H54 (cell line): ENCODE data around the gene ADAMTSL3.
A peak's percentile ranks its signal among the peaks of the same experiment; 100 is the strongest.
"Not testable (repeated sequence)": the region's sequence is repeated elsewhere in the genome, so short reads cannot be mapped to it uniquely, and the experiment has no call there.

ENCODE experiments used
- DNase-seq: peaks from one replicate; pipeline ENCODE4 v3.0.0; 2011; ENCODE audit warnings: low spot score, mixed read lengths; ENCODE audit not compliant: insufficient read length
- FAIRE-seq: peaks from 3 replicates; lab custom pipeline; 2011; peaks lifted over from hg19 to GRCh38; lab: Jason Lieb, UNC
- POLR2A ChIP-seq: IDR thresholded peaks from 2 replicates; pipeline ENCODE4 v1.6.1; 2011; ENCODE audit warnings: low read depth, mild to moderate bottlenecking, low read length

Gene ADAMTSL3

DNA sequence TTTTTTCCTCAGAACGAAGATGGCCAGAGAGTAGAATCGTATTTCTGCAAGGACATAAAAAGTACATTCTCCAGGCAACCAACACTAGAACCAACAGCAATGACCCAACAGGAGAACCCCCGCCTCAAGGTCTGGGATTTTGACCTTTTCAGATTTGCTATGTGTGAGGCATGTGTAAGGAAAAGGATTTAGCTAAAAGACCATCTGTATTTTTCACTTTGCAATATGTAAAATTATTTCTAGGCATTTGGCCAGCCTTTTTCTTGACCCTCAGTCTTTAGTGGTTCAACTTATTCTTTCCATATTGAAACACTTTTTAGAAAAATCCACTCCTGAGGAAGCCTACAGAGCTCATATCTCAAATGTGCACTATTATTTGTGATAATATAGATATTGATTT, 362.4 kb downstream of the ADAMTSL3 start:
- no peak for DNase-seq
- no peak for FAIRE-seq
- no peak for TF ChIP-seq POLR2A

DNA sequence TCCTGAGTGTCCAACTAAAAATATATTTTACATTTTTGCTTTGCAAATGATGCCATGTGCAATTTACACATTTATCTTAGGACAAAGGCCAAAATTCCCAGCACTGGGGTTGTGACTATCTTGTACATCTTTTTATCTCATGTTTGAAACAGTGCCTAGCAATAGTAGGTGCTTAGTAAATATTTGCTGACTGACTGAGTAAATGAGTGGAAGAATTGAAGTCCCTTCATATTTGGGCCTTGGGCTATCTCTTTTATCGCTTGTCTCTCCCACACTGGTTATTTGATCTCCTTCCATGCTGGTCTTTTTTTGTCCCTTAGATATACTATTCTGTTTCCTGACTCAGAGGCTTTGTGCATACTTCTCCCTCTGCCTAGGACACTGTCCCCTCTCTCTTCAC, 368.6 kb downstream of the ADAMTSL3 start:
- DNase-seq = no peak
- TF ChIP-seq POLR2A = no peak
- FAIRE-seq = no peak

DNA sequence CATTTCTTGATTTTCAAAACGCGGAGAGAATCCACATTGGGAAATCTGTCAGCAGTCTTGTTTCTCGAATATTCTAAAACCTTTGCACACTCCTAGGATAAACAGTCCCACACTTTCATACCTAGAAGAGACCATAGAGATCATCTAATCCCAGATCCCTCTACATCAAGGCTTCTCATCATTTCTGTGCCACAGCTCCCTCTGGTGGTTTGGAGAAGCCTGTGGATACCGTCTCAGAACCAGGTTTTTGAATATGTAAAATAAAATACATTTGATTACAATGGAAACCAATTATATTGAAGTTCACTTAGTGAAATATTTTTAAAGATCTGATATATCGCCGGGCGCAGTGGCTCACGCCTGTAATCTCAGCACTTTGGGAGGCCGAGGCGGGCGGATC, 369.7 kb downstream of the ADAMTSL3 start:
- FAIRE-seq (no peak), DNase-seq (peak; percentile 7)
- TF ChIP-seq POLR2A = no peak

- FAIRE-seq (no peak), DNase-seq (no peak)
- no peak for TF ChIP-seq POLR2A
These were observed 380.1 kb downstream of the ADAMTSL3 start for GRCh38 chr15:84033793-84034553.

- peak; percentile 3 for DNase-seq
These were observed 380.9 kb downstream of the ADAMTSL3 start for GRCh38 chr15:84034578-84035398.

GRCh38 chr15:84035399-84035766, 381.5 kb downstream of the ADAMTSL3 start:
- no peak for TF ChIP-seq POLR2A
- FAIRE-seq (no peak), DNase-seq (peak; percentile 4)

More at GRCh38 chr15:84034578-84035398, 380.9 kb downstream of the ADAMTSL3 start:
- TF ChIP-seq POLR2A = no peak
- no peak for FAIRE-seq

GRCh38 chr15:84037301-84037700, 383.4 kb downstream of the ADAMTSL3 start:
- TF ChIP-seq POLR2A = no peak
- DNase-seq = no peak
- no peak for FAIRE-seq

DNA sequence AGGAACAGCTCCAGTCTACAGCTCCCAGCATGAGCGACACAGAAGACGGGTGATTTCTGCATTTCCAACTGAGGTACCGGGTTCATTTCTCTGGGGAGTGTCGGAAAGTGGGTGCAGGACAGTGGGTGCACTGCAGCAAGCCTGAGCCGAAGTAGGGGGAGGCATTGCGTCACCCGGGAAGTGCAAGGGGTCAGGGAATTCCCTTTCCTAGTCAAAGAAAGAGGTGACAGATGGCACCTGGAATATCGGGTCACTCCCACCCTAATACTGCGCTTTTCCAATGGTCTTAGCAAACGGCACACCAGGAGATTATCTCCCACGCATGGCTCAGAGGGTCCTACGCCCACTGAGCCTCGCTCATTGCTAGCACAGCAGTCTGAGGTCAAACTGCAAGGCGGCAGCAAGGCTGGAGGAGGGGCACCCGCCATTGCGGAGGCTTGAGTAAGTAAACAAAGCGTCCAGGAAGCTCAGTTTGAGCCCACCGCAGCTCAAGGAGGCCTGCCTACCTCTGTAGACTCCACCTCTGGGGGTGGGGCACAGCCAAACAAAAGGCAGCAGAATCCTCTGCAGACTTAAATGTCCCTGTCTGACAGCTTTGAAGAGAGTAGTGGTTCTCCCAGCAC, 388.6 kb downstream of the ADAMTSL3 start:
- DNase-seq, FAIRE-seq: not testable (repeated sequence)

DNA sequence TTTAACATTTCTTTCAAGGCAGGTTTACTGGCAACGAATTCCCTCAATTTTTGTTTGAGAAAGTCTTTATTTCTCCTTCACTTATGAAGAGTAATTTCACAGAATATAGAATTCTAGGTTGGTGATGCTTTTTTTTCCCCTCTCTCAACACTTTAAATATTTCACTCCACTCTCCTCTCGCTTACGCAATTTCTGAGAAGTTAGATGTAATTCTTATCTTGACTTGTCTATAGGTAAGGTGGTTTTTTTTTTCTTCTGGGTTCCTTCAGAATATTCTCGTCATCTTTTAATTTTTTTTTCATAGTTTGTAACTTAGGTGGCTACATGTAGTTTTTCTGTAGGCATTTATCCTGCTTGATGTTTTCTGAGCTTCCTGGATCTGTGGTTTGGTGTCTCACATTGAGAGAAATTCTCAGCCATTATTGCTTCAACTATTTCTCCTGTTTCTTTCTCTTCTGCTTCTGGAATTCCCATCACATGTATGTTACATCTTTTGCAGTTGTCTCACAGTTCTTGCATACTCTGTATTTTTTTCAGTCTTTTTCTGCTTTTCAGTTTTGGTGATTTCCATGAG, 392.2 kb downstream of the ADAMTSL3 start:
- TF ChIP-seq POLR2A = no peak
- DNase-seq (no peak), FAIRE-seq (no peak)

DNA sequence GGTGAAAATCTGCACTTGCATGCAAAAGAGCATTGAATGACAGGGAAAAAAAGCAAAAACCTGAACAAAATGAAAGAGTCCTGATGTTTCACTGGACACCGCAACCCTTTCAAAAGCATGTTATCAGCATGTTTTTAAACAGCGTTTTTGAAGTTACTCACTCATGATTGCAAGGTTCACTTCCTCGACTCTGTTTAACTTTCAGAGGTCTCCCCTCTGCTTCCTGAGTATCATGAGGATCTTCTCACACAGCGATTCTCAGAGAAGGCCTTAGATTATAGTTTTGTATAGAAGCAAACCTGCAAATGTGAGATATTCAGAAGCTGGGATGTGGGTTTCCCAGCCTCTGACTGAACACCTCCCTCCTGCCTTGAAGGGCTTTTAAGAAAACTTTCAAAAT, 395.6 kb downstream of the ADAMTSL3 start:
- not testable (repeated sequence) for FAIRE-seq, DNase-seq

DNA sequence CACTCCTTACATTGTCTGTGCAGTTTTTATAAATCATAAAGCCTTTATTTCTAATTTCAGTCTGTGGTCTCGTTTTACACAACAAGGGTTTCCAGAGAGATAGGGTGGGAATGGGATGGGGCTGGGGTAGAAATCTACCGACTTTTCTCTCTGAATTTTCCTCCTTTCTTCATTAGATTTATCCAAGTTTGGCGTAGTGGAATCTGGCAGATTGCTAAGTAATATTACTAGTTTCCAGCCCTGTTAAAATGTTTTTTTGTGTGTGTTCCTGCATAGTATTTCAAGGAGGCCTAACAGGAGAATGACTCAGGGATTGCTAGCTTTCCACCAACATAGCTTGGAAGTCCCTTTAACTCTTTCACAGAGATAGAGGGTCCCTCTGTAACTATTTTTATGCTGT, 396.2 kb downstream of the ADAMTSL3 start:
- DNase-seq (no peak), FAIRE-seq (no peak)
- TF ChIP-seq POLR2A = no peak

DNA sequence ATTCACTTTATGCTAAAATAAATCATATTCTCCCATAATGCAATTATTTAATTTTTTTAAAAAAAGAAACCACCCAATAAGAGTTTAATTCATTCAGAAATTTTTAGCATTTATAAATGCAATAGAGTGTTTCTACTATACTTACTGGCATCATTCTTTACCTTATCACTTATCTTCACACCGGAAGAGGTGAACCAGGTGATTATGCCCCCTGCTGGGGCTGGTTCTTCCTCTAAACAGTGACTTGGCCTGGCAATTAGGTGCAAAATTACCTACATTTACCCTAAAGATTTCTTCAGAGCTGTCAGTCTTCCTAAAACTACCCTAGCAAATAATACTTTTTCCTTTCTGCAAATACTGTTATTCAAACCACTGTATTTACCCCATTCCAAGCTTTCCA, 397.2 kb downstream of the ADAMTSL3 start:
- not testable (repeated sequence) for FAIRE-seq, DNase-seq

- not testable (repeated sequence) for DNase-seq
- FAIRE-seq = peak; percentile 96
These were observed 400.6 kb downstream of the ADAMTSL3 start for GRCh38 chr15:84054544-84054943.

DNA sequence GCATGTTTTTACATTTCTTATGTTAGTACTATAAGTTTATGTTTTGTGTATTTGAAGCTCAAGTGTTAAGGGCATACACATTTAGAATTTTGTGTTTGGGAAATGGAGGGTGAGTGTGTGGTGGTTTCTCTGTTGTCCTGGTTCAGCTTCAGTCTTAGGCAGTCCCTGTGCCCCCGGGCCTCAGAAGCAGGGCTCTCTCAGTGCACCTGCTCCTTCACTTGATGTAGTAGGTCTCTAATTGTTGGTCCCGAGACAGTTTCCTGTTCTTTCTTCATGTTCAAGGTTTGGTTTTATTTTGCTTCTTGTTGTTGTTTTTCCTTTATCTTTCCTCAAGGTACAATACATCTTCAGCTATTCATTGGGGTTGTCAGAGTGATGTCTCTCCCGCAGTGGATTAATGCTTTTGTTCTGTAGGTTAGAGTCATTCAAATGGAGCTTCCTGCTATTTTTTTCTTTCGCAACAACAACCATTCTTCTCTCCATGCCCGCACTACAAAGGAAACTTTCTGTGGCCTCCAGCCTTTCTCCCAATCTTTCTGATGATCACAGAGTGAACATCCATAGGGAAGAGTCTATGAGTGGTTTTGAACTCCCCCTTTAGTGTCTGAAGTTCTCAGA, 403.9 kb downstream of the ADAMTSL3 start:
- DNase-seq = no peak
- TF ChIP-seq POLR2A = no peak
- FAIRE-seq = no peak

DNA sequence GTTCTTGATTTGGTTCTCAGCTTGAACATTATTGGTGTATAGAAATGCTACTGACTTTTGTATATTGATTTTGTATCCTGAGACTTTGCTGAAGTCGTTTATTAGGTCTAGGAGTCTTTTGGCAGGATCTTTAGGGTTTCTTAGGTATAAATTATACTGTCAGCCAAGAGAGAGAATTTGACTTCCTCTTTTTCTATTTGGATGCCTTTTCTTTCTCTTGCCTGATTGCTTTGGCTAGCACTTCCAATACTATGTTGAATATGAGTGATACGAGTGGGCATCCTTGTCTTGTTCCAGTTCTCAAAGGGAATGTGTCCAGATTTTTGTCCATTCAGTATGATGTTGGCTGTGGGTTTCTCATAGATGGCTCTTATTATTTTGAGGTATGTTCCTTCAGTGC, 409.8 kb downstream of the ADAMTSL3 start:
- DNase-seq, FAIRE-seq: not testable (repeated sequence)

GRCh38 chr15:84068674-84069073, 414.8 kb downstream of the ADAMTSL3 start:
- peak; percentile 69 for FAIRE-seq

GRCh38 chr15:84078038-84078437, 424.1 kb downstream of the ADAMTSL3 start:
- FAIRE-seq, DNase-seq: not testable (repeated sequence)

More at GRCh38 chr15:84068674-84069073, 414.8 kb downstream of the ADAMTSL3 start:
- not testable (repeated sequence) for DNase-seq

GRCh38 chr15:84079325-84079884, 425.5 kb downstream of the ADAMTSL3 start:
- not testable (repeated sequence) for FAIRE-seq, DNase-seq
